HG03103 (cell line): ENCODE results near the gene LYPLA2.
"Not testable (repeated sequence)": the region's sequence is repeated elsewhere in the genome, so short reads cannot be mapped to it uniquely, and the experiment has no call there.

Experiments
- ATAC-seq: cut with Tn5 transposase; IDR thresholded peaks from one replicate; pipeline ENCODE4 v1.9.1; 2021; ENCODE audit warnings: low read depth; ENCODE audit not compliant: unreplicated experiment

Gene LYPLA2

GRCh38 chr1:23825762-23826522, 35.0 kb downstream of the LYPLA2 start:
- ATAC-seq, result no peak

GRCh38 chr1:23826590-23826989, 35.6 kb downstream of the LYPLA2 start:
- ATAC-seq, result not testable (repeated sequence)

- no peak for ATAC-seq
Measured at GRCh38 chr1:23827717-23828116, 36.8 kb downstream of the LYPLA2 start.

- ATAC-seq, result not testable (repeated sequence)
Measured at GRCh38 chr1:23834156-23834555, 43.2 kb downstream of the LYPLA2 start.

GRCh38 chr1:23836037-23836436, 45.1 kb downstream of the LYPLA2 start:
- ATAC-seq, result no peak

- ATAC-seq, result no peak
Measured at GRCh38 chr1:23837908-23838307, 47.0 kb downstream of the LYPLA2 start.

- no peak for ATAC-seq
Measured at GRCh38 chr1:23838401-23838866, 47.5 kb downstream of the LYPLA2 start.

- ATAC-seq, result no peak
Measured at GRCh38 chr1:23843644-23844043, 52.7 kb downstream of the LYPLA2 start.
